ENCODE measurements around the gene MCF2L2. TPM values are rescaled to one million over a fixed set of nuclear protein-coding genes. Genes with fewer than 3 reads are reported as not detected.

MCF2L2 gene
- polyA plus RNA-seq, 1 donor from 2014 or later = 9.3 TPM

DNA sequence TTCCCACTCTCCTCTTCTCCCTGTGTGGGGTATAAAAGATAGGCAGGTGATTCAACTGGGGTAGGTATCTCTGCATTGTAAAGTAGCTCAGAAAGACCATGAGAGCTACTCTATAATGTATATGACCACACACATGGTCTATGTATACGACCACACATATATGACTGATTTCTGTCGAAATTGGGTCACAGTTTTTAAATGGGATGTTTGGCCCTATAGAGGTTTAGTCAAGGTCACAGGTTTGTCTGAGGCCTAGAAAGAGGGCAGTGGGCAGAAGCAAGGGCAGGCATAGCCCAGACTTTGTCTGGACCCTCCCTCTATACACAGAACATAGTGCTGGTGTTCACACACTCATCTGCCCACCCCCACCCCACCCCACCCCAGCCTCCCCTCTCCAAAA is 270.3 kb downstream of the MCF2L2 start:
- Histone ChIP-seq H3K4me2 (ENCODE audit: low read length) (no peak overlapping the region), H3K36me3 (ENCODE audit: insufficient read depth, low read length) (no peaks in the 10 kb centered on the region), H3K27me3 (ENCODE audit: insufficient read depth, low read depth, low read length) (peaks cover 14% of the 10 kb centered on the region), H4K20me1 (ENCODE audit: insufficient read depth) (no peaks in the 10 kb centered on the region), H3F3A (ENCODE audit: insufficient read depth, low read length, poor library complexity, severe bottlenecking) (no peaks in the 10 kb centered on the region), H3K9ac (ENCODE audit: low read length) (no peak overlapping the region), H3K79me2 (replicated peaks; ENCODE audit: insufficient read depth, low read length) (no peaks in the 10 kb centered on the region), H3K9me2 (ENCODE audit: insufficient read depth, low read length) (no peaks in the 10 kb centered on the region), H3K9me3 (ENCODE audit: low read length) (no peaks in the 10 kb centered on the region), H3K27ac (ENCODE audit: low read length) (no peak overlapping the region), H2AFZ (ENCODE audit: low read depth, low read length) (no peak overlapping the region), H3K4me3 (ENCODE audit: low read length) (no peak overlapping the region)
- TF ChIP-seq, protein P1, sequence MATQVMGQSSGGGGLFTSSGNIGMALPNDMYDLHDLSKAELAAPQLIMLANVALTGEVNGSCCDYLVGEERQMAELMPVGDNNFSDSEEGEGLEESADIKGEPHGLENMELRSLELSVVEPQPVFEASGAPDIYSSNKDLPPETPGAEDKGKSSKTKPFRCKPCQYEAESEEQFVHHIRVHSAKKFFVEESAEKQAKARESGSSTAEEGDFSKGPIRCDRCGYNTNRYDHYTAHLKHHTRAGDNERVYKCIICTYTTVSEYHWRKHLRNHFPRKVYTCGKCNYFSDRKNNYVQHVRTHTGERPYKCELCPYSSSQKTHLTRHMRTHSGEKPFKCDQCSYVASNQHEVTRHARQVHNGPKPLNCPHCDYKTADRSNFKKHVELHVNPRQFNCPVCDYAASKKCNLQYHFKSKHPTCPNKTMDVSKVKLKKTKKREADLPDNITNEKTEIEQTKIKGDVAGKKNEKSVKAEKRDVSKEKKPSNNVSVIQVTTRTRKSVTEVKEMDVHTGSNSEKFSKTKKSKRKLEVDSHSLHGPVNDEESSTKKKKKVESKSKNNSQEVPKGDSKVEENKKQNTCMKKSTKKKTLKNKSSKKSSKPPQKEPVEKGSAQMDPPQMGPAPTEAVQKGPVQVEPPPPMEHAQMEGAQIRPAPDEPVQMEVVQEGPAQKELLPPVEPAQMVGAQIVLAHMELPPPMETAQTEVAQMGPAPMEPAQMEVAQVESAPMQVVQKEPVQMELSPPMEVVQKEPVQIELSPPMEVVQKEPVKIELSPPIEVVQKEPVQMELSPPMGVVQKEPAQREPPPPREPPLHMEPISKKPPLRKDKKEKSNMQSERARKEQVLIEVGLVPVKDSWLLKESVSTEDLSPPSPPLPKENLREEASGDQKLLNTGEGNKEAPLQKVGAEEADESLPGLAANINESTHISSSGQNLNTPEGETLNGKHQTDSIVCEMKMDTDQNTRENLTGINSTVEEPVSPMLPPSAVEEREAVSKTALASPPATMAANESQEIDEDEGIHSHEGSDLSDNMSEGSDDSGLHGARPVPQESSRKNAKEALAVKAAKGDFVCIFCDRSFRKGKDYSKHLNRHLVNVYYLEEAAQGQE (IDR thresholded peaks at IDR 0.05; ENCODE audit: borderline replicate concordance) = no peak
- TF ChIP-seq EZH2 (IDR thresholded peaks at IDR 0.05; ENCODE audit: borderline replicate concordance, insufficient read depth, low read length, poor library complexity, severe bottlenecking) (no peak), POLR2AphosphoS5 (IDR thresholded peaks at IDR 0.05) (no peak), SMC3 (conservative IDR thresholded peaks at IDR 0.05; ENCODE audit: poor library complexity) (no peak)

DNA sequence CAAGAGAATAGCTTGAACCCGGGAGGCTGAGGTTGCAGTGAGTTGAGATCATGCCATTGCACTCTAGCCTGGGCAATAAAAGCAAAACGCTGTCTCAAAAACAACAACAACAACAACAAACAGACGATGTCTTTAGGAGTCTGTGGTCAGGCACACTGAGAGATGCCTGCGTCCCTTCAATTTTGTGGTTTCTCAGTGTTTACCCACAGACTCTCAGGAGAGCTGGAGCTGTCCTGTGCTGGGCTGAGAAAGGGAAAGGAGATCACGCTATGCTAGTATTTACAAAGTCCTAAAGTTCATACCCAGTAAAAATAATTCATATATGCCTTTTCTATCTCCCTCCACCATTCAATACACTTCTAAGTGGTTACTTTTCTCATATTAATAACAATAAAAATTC is 272.2 kb downstream of the MCF2L2 start:
- Histone ChIP-seq H3K4me2 (ENCODE audit: low read length) (no peak overlapping the region), H3K4me3 (ENCODE audit: low read length) (no peak overlapping the region), H3K9ac (ENCODE audit: low read length) (no peak overlapping the region), H3K27ac (ENCODE audit: low read length) (no peak overlapping the region), H3K9me3 (ENCODE audit: low read length) (no peaks in the 10 kb centered on the region), H2AFZ (ENCODE audit: low read depth, low read length) (no peak overlapping the region), H4K20me1 (ENCODE audit: insufficient read depth) (no peaks in the 10 kb centered on the region), H3F3A (ENCODE audit: insufficient read depth, low read length, poor library complexity, severe bottlenecking) (no peaks in the 10 kb centered on the region), H3K36me3 (ENCODE audit: insufficient read depth, low read length) (no peaks in the 10 kb centered on the region), H3K9me2 (ENCODE audit: insufficient read depth, low read length) (no peaks in the 10 kb centered on the region), H3K79me2 (replicated peaks; ENCODE audit: insufficient read depth, low read length) (no peaks in the 10 kb centered on the region), H3K27me3 (ENCODE audit: insufficient read depth, low read depth, low read length) (no peaks in the 10 kb centered on the region)
- TF ChIP-seq SMC3 (conservative IDR thresholded peaks at IDR 0.05; ENCODE audit: poor library complexity) = no peak

DNA sequence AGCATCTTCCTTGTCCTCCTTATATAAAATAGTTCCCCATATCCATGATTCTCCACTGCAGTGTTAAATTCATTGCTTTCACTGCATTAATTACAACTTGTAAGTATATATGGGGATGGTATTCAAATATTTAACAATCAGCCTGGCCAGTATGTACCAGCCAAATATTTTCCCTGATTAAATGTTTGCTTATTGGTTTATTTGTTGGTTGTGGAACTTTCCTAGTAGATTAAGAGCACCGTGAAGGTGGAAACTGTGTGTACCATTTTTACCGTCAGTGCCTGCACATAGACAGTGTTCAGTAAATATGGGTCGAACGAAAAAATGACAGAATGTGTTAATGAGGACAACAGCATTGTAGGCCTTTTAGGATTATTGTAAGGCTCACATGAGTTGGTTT is 272.9 kb downstream of the MCF2L2 start:
- Histone ChIP-seq H3K27ac (ENCODE audit: low read length) (no peak overlapping the region), H3K9ac (ENCODE audit: low read length) (no peak overlapping the region), H3K27me3 (ENCODE audit: insufficient read depth, low read depth, low read length) (no peaks in the 10 kb centered on the region), H3K9me2 (ENCODE audit: insufficient read depth, low read length) (no peaks in the 10 kb centered on the region), H2AFZ (ENCODE audit: low read depth, low read length) (no peak overlapping the region), H3K79me2 (replicated peaks; ENCODE audit: insufficient read depth, low read length) (no peaks in the 10 kb centered on the region), H3K4me3 (ENCODE audit: low read length) (no peak overlapping the region), H3K4me2 (ENCODE audit: low read length) (no peak overlapping the region), H3K36me3 (ENCODE audit: insufficient read depth, low read length) (no peaks in the 10 kb centered on the region), H3K9me3 (ENCODE audit: low read length) (no peaks in the 10 kb centered on the region), H3F3A (ENCODE audit: insufficient read depth, low read length, poor library complexity, severe bottlenecking) (no peaks in the 10 kb centered on the region), H4K20me1 (ENCODE audit: insufficient read depth) (no peaks in the 10 kb centered on the region)
- TF ChIP-seq RAD21 (conservative IDR thresholded peaks at IDR 0.05) (no peak), EP300 (conservative IDR thresholded peaks at IDR 0.05; ENCODE audit: poor library complexity, severe bottlenecking) (no peak), EZH2 (IDR thresholded peaks at IDR 0.05; ENCODE audit: borderline replicate concordance, insufficient read depth, low read length, poor library complexity, severe bottlenecking) (no peak), SMC3 (conservative IDR thresholded peaks at IDR 0.05; ENCODE audit: poor library complexity) (no peak), TAF1 (IDR thresholded peaks at IDR 0.05; ENCODE audit: low read depth) (no peak), POLR2AphosphoS5 (IDR thresholded peaks at IDR 0.05) (no peak), MXI1 (conservative IDR thresholded peaks at IDR 0.05; ENCODE audit: poor library complexity, severe bottlenecking) (no peak)
- TF ChIP-seq, protein P1 (IDR thresholded peaks at IDR 0.05; ENCODE audit: borderline replicate concordance) = no peak
- TF ChIP-seq, protein P2, sequence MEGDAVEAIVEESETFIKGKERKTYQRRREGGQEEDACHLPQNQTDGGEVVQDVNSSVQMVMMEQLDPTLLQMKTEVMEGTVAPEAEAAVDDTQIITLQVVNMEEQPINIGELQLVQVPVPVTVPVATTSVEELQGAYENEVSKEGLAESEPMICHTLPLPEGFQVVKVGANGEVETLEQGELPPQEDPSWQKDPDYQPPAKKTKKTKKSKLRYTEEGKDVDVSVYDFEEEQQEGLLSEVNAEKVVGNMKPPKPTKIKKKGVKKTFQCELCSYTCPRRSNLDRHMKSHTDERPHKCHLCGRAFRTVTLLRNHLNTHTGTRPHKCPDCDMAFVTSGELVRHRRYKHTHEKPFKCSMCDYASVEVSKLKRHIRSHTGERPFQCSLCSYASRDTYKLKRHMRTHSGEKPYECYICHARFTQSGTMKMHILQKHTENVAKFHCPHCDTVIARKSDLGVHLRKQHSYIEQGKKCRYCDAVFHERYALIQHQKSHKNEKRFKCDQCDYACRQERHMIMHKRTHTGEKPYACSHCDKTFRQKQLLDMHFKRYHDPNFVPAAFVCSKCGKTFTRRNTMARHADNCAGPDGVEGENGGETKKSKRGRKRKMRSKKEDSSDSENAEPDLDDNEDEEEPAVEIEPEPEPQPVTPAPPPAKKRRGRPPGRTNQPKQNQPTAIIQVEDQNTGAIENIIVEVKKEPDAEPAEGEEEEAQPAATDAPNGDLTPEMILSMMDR (IDR thresholded peaks at IDR 0.05; ENCODE audit: poor library complexity, severe bottlenecking) = no peak
